B cell (primary cell): ENCODE results near the gene NPRL2. TPM values are rescaled to one million over a fixed set of nuclear protein-coding genes. Genes with fewer than 3 reads are reported as not detected.
A peak's percentile ranks its signal among the peaks of the same experiment; 100 is the strongest.

Source experiments
- ATAC-seq: fragments of 200-7000 bp; cut with Tn5 transposase; one replicate; pipeline ENCODE4 v1.10.0; 2021; ENCODE audit warnings: low read depth, mild to moderate bottlenecking, moderate number of reproducible peaks, moderate library complexity
- CTCF ChIA-PET: fragments of 350-600 bp; sonication (Branson Sonifier 250); formaldehyde crosslinking; loops from one replicate; lab custom pipeline; 2021; ENCODE audit warnings: antibody characterized with exemption, inconsistent platforms; lab: Charles Lee
- POLR2A ChIA-PET: fragments of 350-600 bp; sonication (Branson Sonifier 250); formaldehyde crosslinking; loops from one replicate; lab custom pipeline; 2021; ENCODE audit warnings: antibody characterized with exemption; lab: Charles Lee
- DNase-seq: peaks from one replicate; pipeline ENCODE4 v3.0.0; 2013
- H2AFZ ChIP-seq: 2 replicates; pipeline ENCODE4 v1.6.1; 2012; ENCODE audit warnings: mild to moderate bottlenecking, low read depth, low read length; ENCODE audit not compliant: insufficient read depth, poor library complexity, severe bottlenecking
- H3K27ac ChIP-seq, 2 donors: 1 replicate in 1 of 2; 2 replicates in 1 of 2; pipeline ENCODE4 v1.5.1; 2012 to 2013; ENCODE audit warnings: low read length in 2 of 2, mild to moderate bottlenecking in 2 of 2, moderate library complexity in 1 of 2
- H3K27me3 ChIP-seq, 4 experiments: fragments of 200-600 bp in 1 of 4; sonication (generic) in 1 of 4; replicated peaks in 1 of 4; 1 replicate in 2 of 4; 2 replicates in 2 of 4; pipeline versions ENCODE4 v1.6.1 to v1.7.0; 2013 to 2016; ENCODE audit warnings: low read length in 3 of 4, mild to moderate bottlenecking in 2 of 4, mixed read lengths in 1 of 4, moderate library complexity in 1 of 4; ENCODE audit not compliant: insufficient read depth in 4 of 4, control insufficient read depth in 3 of 4; ENCODE audit errors: control extremely low read depth in 1 of 4
- H3K36me3 ChIP-seq, 2 experiments: replicated peaks in 1 of 2; 1 replicate in 1 of 2; 2 replicates in 1 of 2; pipeline versions ENCODE4 v1.6.1 to v1.7.1; 2013; ENCODE audit warnings: low read length in 1 of 2; ENCODE audit not compliant: insufficient read depth in 2 of 2, control insufficient read depth in 1 of 2; ENCODE audit errors: control extremely low read depth in 1 of 2, extremely low read depth in 1 of 2
- H3K4me1 ChIP-seq, 2 donors: fragments of 200-600 bp in 1 of 2; sonication (generic) in 1 of 2; 1 replicate in 1 of 2; 2 replicates in 1 of 2; pipeline versions ENCODE4 v1.5.1 to v1.6.1; 2013 to 2017; ENCODE audit warnings: low read length in 2 of 2; ENCODE audit not compliant: control insufficient read depth in 2 of 2, insufficient read depth in 2 of 2
- H3K4me2 ChIP-seq: replicated peaks from 2 replicates; pipeline ENCODE3; 2012; ENCODE audit warnings: mild to moderate bottlenecking, low read depth, low read length; ENCODE audit not compliant: poor library complexity, severe bottlenecking
- H3K4me3 ChIP-seq, 5 experiments: fragments of 200-600 bp in 1 of 5; sonication (generic) in 1 of 5; 1 replicate in 3 of 5; 2 replicates in 2 of 5; pipeline versions ENCODE4 v1.5.1 to v1.7.0; 2011 to 2016; ENCODE audit warnings: low read length in 4 of 5, mild to moderate bottlenecking in 4 of 5, low read depth in 2 of 5, control low read depth in 1 of 5, moderate library complexity in 1 of 5; ENCODE audit not compliant: insufficient read depth in 1 of 5; ENCODE audit errors: control extremely low read depth in 1 of 5, extremely low read depth in 1 of 5
- H3K79me2 ChIP-seq: fragments of 200-600 bp; sonication (generic); one replicate; pipeline ENCODE4 v1.6.0; 2016; ENCODE audit warnings: low read length; ENCODE audit not compliant: control insufficient read depth, insufficient read depth
- H3K9ac ChIP-seq: fragments of 200-600 bp; sonication (generic); 2 replicates; pipeline ENCODE4 v1.6.1; 2017; ENCODE audit warnings: mild to moderate bottlenecking, low read length, moderate library complexity
- H3K9me3 ChIP-seq, 3 donors: one replicate each; pipeline versions ENCODE4 v1.6.1 to v1.7.1; 2013; ENCODE audit warnings: low read length in 2 of 3; ENCODE audit not compliant: control insufficient read depth in 2 of 3, insufficient read depth in 1 of 3; ENCODE audit errors: control extremely low read depth in 1 of 3
- H4K20me1 ChIP-seq: 2 replicates; pipeline ENCODE4 v1.6.0; 2012; ENCODE audit warnings: mild to moderate bottlenecking, low read length; ENCODE audit not compliant: insufficient read depth, control insufficient read depth, poor library complexity, severe bottlenecking
- H3K27ac Mint-ChIP-seq: one replicate; pipeline ENCODE4 v1.8.0; 2021; ENCODE audit warnings: mixed read lengths
- H3K27me3 Mint-ChIP-seq: one replicate; pipeline ENCODE4 v1.8.0; 2021; ENCODE audit warnings: mixed read lengths
- H3K4me1 Mint-ChIP-seq: one replicate; pipeline ENCODE4 v1.8.0; 2021; ENCODE audit warnings: mixed read lengths
- H3K4me3 Mint-ChIP-seq: one replicate; pipeline ENCODE4 v1.8.0; 2021; ENCODE audit warnings: mixed read lengths
- H3K9me3 Mint-ChIP-seq: one replicate; pipeline ENCODE4 v1.8.0; 2022; ENCODE audit warnings: mixed read lengths; ENCODE audit not compliant: insufficient read depth
- CTCF ChIP-seq: fragments of 200-600 bp; IDR thresholded peaks from one replicate; pipeline ENCODE4 v1.8.0; 2022; ENCODE audit warnings: antibody characterized with exemption, mild to moderate bottlenecking
- EZH2 ChIP-seq: IDR thresholded peaks from 2 replicates; pipeline ENCODE4 v1.6.1; 2012; ENCODE audit warnings: borderline replicate concordance, low read depth, mild to moderate bottlenecking, moderate library complexity, low read length; ENCODE audit not compliant: insufficient read depth, poor library complexity, severe bottlenecking
- WGBS: methylation state at CpG from one replicate; pipeline ENCODE4 v1.1.5; 2013; ENCODE audit warnings: missing lambda C conversion rate; ENCODE audit not compliant: insufficient coverage; 5-methylcytosine and 5-hydroxymethylcytosine counted together
- intact Hi-C: fragments of 100-400 bp; cut with micrococcal nuclease; formaldehyde crosslinking; loops from one replicate; pipeline ENCODE4 v1.10.0; 2022
- polyA plus RNA-seq: library from polyadenylated mRNA; depleted of rRNA; stranded (reverse); fragments of >200 nt; gene quantifications from 2 replicates; pipeline ENCODE4 v1.2.3, GENCODE V29; 2012
- total RNA-seq, 2 donors: library from RNA; stranded (reverse); fragments of 120-200 nt in 1 of 2; gene quantifications; 1 replicate in 1 of 2; 2 replicates in 1 of 2; pipeline versions ENCODE4 v1.2.3 to v1.2.4, GENCODE V29; 2013 to 2022

NPRL2 gene
- total and polyA plus RNA-seq, 2 donors (not counting 1 experiment from before 2014, with no cell fraction given), result 31.3 to 64.6 TPM

GRCh38 chr3:50316657-50317242 lies 33.8 kb downstream of the NPRL2 start:
- no peak overlapping the region for H3K9ac ChIP-seq
- no peak for TF ChIP-seq CTCF
- no peak for TF ChIP-seq EZH2
- intact Hi-C loops, result no loop called here
- no peaks in the 10 kb centered on the region for H3K9me3 Mint-ChIP-seq
- H3K4me1 Mint-ChIP-seq, result peaks cover 38% of the 10 kb centered on the region
- no peaks in the 10 kb centered on the region for H3K79me2 ChIP-seq
- no peak overlapping the region for H3K4me3 ChIP-seq
- ChIA-PET CTCF (no interaction called here), POLR2A (interaction anchor here (0.6 to 1.3 kb wide), 2 partner anchors 17 to 370 kb away, joined by 3 to 4 read pairs; no protein-coding TSS in a partner anchor)
- H3K4me3 Mint-ChIP-seq, result peak overlapping the region; percentile 56
- H3K36me3 ChIP-seq, result peaks cover 0 to 3% of the 10 kb centered on the region in 2 experiments
- DNase-seq (no peak), ATAC-seq (peak; percentile 15)
- H2AFZ ChIP-seq, result no peak overlapping the region
- no peaks in the 10 kb centered on the region for H4K20me1 ChIP-seq
- peaks cover 20 to 48% of the 10 kb centered on the region in 2 donors for H3K4me1 ChIP-seq
- H3K27me3 Mint-ChIP-seq, result no peaks in the 10 kb centered on the region
- peak overlapping the region in 1 of 2 donors; percentile 4 for H3K27ac ChIP-seq
- 67% methylated on average over 9 of the region's 9 CpGs for WGBS
- no peaks in the 10 kb centered on the region for H3K27me3 ChIP-seq
- H3K4me2 ChIP-seq, result peak overlapping the region; percentile 50
- H3K9me3 ChIP-seq, result no peaks in the 10 kb centered on the region
- H3K27ac Mint-ChIP-seq, result peak overlapping the region; percentile 75

- no peak for DNase-seq
Observed at GRCh38 chr3:50314816-50315215, 35.8 kb downstream of the NPRL2 start.

More at GRCh38 chr3:50314816-50315215, 35.8 kb downstream of the NPRL2 start:
- no peak for ATAC-seq
- no peaks in the 10 kb centered on the region for H3K9me3 Mint-ChIP-seq
- H3K9ac ChIP-seq, result no peak overlapping the region
- TF ChIP-seq EZH2, result no peak
- TF ChIP-seq CTCF, result no peak
- no peaks in the 10 kb centered on the region for H3K27me3 Mint-ChIP-seq
- H3K4me1 Mint-ChIP-seq, result peaks cover 27% of the 10 kb centered on the region
- WGBS, result 100% methylated on average over 3 of the region's 4 CpGs
- ChIA-PET CTCF (interaction anchor here (1.1 to 2.5 kb wide), 4 partner anchors 10 to 775 kb away, joined by 4 to 11 read pairs (median 4); no protein-coding TSS in a partner anchor), POLR2A (no interaction called here)
- peaks cover 12 to 36% of the 10 kb centered on the region in 2 donors for H3K4me1 ChIP-seq
- H3K79me2 ChIP-seq, result no peaks in the 10 kb centered on the region
- intact Hi-C loops, result no loop called here
- H3K36me3 ChIP-seq, result peaks cover 0 to 3% of the 10 kb centered on the region in 2 experiments
- H3K27ac Mint-ChIP-seq, result no peak overlapping the region
- H3K9me3 ChIP-seq, result no peaks in the 10 kb centered on the region
- H3K4me3 Mint-ChIP-seq, result no peak overlapping the region
- H3K4me2 ChIP-seq, result no peak overlapping the region
- no peaks in the 10 kb centered on the region for H3K27me3 ChIP-seq
- H4K20me1 ChIP-seq, result no peaks in the 10 kb centered on the region
- H2AFZ ChIP-seq, result no peak overlapping the region
- H3K4me3 ChIP-seq, result no peak overlapping the region
- H3K27ac ChIP-seq, result no peak overlapping the region
